Ramos (cell line): ENCODE measurements around the gene MGME1.
"Not testable (repeated sequence)": the region's sequence is repeated elsewhere in the genome, so short reads cannot be mapped to it uniquely, and the experiment has no call there.

ENCODE experiments used
- in situ Hi-C: fragments of 300-500 bp; cut with MboI; formaldehyde crosslinking; loops from one replicate; pipeline ENCODE4 v1.14.3; 2022; ENCODE audit warnings: low sequenced_read_pairs; ENCODE audit not compliant: unreplicated experiment

MGME1 gene

GRCh38 chr20:17958373-17959256, 10.2 kb upstream of the MGME1 start:
- in situ Hi-C loops, result no loop called here

DNA sequence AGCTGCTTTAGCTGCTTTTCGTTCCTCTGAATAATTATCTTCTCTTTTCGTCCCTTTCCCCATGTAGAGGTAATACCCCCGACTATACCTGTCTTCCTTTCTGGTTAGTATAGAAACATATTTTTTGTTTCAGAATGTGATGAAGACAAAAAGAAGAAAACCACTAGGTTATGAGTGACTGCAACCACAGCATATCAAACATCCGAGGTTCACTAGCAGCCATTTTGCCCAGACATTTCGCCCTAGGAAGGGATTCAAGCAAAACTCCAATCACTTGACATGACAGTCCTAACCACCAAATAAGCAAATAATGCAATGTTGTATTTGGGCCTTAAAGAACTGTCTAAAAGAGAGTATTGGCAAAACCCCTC, 9.6 kb upstream of the MGME1 start:
- in situ Hi-C loops, result no loop called here

- in situ Hi-C loops, result not testable (repeated sequence)
Measured at GRCh38 chr20:17960400-17960885, 8.4 kb upstream of the MGME1 start.

- in situ Hi-C loops, result no loop called here
Measured at GRCh38 chr20:17960927-17961586, 7.8 kb upstream of the MGME1 start.

DNA sequence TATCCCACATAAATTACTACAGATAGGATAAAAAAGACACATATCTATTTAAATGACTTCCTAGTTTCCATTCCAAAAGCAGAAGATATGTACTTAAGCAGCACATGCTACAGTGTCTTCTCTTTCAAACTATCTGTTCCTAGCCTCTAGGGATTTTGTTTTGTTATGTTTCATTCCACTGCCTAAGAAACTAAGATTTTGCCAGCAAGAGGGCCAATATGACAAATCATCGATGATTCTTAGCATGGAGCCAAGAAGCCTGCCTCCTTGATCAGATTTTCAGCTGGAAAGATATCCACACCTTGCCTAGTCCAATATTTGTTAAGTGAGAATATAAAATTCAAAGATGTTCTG, 7.3 kb upstream of the MGME1 start:
- in situ Hi-C loops, result no loop called here

- in situ Hi-C loops, result no loop called here
Measured at GRCh38 chr20:17963114-17963897, 5.5 kb upstream of the MGME1 start.

DNA sequence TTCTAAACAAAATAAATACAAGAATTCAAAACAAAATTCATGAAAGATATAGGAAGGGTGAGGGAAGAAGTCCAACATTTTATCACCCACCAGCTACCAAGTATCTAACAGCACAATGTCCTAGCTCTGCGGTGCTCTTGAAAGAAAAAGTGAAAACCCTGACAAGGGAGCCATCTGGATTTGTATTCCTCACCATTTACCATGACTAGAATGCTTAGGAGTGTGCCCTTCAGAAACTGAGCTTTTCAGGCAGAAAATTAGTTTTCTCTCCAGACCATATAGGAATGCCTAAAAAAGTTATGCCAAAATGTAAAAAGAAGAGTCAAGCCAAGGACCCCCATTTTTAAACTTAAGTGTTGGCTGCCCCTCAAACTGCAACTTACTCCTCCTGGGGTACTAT, 4.7 kb upstream of the MGME1 start:
- in situ Hi-C loops, result no loop called here

- in situ Hi-C loops, result no loop called here
Measured at GRCh38 chr20:17964632-17965031, 4.2 kb upstream of the MGME1 start.

DNA sequence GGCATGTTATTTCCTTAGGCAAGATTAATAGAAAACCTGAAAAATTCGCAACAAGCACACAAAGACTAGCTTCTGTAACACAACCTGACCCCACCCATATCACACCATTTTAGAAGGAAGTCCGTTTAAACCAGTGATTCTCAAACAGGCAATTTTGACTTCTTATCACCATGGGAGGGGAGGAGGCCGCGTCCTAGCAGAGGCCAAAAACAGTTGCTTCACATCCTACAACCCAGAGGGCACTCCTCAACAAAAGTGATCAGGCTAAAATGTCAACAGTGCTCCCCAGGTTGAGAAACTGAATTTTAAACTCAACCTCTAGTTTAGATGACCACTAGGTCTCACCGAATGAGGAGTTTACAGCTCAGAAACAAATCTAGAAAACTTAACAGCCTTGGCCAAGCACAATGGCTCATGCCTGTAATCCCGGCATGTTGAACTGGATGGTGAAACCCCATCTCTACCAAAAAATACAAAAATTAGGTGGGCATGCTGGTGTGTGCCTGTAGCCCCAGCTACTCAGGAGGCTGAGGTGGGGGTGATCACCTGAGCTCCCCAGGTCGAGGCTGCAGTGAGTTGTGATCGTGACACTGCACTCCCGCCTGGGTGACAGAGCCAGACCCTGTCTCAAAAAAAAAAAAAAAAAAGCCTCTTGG, 3.6 kb upstream of the MGME1 start:
- in situ Hi-C loops, result no loop called here

- in situ Hi-C loops, result no loop called here
Measured at GRCh38 chr20:17966432-17967310, 2.1 kb upstream of the MGME1 start.

DNA sequence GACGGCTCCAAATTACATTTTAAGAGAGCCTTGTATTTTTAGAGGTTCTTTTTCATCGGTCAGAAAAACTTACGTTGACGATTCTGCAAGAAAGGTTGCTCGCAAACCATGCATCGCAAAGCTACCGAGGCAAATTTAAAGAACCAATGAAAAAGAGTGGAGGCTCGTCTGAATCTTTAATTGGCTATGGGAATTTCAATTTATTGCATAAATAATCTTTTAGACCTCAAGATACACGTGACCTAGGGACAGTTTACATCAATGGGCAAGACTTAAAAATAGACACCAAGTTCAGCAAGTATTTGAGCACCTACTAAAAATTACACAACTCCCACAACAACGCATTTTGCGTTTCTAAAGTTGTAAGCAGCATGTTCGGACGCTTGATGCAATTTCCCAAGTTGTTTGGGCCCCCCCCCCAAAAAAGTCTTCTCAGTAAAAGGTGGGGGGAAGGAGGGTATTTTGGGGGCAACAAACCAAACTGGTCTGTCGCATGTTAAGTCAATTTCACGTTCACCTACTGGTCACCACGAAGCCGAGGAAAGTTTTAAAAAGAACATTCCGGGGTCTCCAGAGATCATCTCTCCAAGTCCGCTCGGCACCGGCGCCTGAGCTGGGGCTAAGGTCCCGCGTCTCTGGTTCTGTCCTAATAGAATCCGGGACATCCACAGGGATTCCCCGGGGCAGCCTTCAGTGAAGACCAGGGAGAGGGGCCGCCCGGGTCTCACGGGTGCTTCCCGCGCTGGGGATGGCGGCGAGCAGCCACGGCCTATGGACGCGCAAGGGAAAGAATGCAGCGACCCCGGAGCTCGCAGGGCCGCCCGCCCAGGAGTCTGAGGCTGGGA, 1.1 kb upstream of the MGME1 start:
- in situ Hi-C loops, result no loop called here

DNA sequence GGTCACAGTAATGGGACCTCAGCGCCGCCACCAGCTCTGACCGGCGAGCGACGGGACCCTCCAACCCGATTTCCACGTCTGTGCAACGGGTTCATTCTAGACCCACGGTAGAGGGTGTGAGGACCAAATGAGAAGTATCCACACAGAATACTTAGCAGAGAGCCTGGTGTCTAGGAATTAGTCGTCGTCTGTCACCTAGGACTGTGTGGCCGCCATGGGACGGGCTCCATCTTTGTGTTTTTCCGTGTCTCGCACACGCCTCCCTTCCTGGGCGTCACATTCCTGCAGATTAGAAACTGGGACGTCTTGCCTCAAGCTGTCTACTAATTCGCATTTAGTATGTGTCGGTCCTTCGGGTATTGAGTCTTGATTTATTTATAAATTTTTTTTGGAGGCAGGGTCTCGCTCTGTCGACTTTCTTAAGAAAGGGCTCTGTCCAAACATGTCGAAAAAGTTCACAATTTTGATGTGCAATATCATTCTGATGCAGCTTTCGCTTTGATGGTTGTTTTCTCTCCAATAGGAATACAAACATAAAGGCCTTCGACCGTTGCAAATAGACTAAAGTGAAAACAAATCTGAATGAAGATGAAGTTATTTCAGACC, 563 bp downstream of the MGME1 start:
- in situ Hi-C loops, result no loop called here

DNA sequence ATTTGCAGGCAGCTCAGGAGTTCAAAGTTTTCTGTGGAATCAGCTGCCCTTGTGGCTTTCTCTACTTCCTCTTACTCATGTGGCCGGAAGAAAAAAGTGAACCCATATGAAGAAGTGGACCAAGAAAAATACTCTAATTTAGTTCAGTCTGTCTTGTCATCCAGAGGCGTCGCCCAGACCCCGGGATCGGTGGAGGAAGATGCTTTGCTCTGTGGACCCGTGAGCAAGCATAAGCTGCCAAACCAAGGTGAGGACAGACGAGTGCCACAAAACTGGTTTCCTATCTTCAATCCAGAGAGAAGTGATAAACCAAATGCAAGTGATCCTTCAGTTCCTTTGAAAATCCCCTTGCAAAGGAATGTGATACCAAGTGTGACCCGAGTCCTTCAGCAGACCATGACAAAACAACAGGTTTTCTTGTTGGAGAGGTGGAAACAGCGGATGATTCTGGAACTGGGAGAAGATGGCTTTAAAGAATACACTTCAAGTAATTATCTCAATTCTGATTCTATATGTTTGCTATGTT, 1.1 kb downstream of the MGME1 start:
- in situ Hi-C loops, result no loop called here

- in situ Hi-C loops, result no loop called here
Measured at GRCh38 chr20:17971300-17972013, 2.6 kb downstream of the MGME1 start.

DNA sequence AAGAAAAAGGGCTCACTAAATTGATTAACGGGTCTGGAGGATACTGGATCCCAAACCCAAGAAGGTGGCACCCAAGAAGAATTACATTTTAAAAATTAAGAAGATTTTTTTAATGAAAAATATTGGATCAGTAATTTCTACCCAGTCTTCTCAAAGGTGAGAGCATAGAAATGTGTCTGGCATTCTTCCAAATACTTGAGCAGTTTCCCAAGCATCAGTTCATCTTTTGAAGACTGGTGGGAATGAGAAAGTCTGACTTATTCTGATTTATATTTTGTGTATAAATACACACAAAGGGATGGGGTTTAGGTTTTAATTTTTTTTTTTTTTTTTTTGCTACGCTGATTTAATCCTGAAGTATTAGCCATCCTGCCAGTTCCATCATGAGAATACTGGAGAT, 3.3 kb downstream of the MGME1 start:
- in situ Hi-C loops, result no loop called here

DNA sequence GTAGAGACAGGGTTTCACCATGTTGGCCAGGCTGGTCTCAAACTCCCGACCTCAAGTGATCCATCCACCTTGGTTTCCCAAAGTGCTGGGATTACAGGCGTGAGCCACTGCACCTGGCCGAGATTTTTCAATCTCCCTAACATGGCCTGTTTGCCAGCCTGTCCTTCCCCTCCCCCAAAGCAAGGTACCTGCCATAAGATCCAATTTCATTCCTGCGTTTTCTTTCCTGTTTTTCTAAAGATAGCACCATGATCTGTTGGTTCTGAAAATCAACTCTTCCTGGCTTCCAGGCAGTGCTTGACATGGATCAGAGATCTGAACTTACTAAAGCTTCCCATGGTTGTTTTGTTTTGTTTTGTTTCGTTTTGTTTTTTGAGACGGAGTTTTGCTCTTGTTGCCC, 7.5 kb downstream of the MGME1 start:
- in situ Hi-C loops, result no loop called here

DNA sequence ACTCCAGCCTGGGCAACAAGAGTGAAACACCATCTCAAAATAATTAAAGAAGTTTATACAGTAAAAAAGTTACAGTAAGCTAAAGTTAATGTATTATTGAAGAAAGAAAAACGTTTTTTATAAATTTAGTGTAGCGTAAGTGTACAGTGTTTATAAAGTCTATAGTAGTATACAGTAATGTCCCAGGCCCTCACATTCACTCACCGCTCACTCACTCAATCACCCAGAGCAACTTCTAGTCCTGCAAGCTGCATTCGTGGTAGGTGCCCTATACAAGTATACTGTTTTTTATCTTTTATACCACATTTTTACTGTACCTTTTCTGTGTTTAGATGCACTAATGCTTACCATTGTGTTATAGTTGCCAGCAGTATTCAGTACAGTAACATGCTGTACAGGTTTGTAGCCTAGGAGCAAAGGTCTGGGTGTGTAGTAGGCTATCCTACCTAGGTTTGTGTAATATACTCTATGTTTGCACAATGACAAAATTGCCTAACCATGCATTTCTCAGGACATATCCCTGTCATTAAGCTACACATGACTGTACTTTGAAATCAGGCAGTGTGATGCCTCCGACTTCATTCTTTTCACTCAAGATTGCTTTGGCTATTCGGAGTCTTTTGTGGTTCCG, 16.7 kb downstream of the MGME1 start:
- in situ Hi-C loops, result no loop called here
